Activated CD4-positive, alpha-beta T cell treated with anti-CD3 and anti-CD28 coated beads, Interleukin-2, amount 50 U/mL, for 1 hour (primary cell): ENCODE data around the gene CRYGN.

Experiments used
- DNase-seq: peaks from one replicate; pipeline ENCODE4 v3.0.0-alpha.2; 2020

CRYGN gene

GRCh38 chr7:151437866-151438516 lies 1.9 kb downstream of the CRYGN start:
- DNase-seq = no peak

GRCh38 chr7:151437159-151437553 lies 2.8 kb downstream of the CRYGN start:
- no peak for DNase-seq

DNA sequence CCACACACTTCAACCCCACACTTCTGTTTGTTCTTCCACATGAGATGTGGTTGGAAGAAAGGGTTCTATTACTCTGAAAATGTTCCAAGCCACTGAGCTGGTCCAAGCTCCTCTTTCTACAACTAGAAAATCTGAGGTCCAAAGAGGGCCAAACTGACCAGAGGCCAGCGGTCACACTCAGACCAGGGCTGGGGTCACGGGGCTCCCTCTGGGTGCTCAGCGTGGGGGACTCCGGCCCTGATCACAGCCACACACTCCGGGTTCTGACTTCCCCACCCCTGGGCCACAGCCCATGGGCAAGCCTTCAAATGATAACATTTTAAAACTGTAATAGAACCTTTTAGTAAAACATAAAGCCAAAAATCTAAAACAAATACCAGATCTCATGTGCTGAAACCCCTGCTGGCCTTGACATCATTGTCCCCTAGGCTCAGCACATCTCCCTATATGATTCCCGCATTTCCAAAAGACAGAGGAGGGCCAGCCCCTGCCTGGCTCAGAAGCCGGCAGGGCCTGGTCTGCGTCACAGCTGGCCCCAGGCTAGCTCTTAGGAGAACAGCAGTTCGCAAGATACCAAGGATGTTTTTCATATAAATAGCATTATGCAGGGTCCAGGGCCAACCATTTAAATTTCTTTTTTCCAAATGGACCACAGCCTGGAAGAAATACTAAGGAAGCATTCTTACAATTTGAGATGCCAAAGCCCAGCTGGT lies 3.3 kb downstream of the CRYGN start:
- no peak for DNase-seq

GRCh38 chr7:151435971-151436370 lies 4.0 kb downstream of the CRYGN start:
- DNase-seq = no peak

- DNase-seq = no peak
These were observed 4.6 kb downstream of the CRYGN start for GRCh38 chr7:151435103-151435916.

DNA sequence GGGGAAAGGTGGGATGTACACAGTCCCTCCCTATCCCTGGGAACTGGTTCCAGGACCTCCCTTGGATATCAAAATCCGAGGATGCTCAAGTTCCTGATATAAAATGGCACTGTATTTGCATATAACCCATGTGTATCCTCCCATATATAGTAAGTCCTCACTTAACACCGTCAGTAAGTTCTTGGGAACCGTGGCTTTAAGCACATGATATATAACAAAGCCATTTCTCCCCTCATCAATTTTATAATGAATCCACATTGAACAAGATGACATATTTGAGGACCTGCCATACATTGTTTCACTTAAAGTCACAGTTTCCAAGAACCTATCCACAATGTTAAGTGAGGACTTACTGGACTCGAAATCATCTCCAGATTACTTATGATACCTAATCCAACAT lies 5.4 kb downstream of the CRYGN start:
- no peak for DNase-seq

DNA sequence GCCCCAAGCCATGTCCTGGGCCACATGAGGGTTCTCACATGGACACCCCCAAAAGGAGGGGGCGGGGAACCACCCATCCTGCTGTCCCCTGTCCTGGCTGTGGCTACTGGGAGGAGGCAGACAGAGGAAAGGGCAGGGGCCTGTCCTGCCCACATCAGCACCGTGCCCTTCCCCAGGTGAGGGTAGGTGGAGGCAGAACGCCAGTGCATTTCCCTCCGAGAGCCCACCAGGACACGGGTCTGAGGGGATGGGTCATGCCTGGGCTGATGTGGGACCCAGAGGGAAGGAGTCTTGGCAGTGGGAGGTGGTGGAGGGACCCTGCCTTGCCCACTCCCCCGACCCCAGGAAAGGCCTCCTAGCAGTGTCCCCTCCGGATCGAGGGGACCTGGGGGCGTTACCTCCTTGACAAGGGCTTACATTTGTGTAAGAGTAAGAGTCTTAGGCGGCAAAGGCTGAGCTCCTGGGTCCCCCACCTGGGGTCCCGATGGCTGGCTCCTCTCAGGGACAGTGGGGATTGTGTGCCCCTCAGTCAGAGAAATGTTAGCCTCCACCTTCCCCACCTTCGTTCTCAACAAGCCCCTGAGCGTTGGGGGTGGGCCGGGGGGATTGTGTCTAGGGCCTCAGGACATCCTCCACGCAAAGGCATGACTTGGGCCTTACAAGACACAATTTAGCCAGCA lies 6.1 kb downstream of the CRYGN start:
- DNase-seq = no peak

GRCh38 chr7:151432658-151433521 lies 7.1 kb downstream of the CRYGN start:
- peak; percentile 40 for DNase-seq

- no peak for DNase-seq
These were observed 8.1 kb downstream of the CRYGN start for GRCh38 chr7:151431768-151432311.

DNA sequence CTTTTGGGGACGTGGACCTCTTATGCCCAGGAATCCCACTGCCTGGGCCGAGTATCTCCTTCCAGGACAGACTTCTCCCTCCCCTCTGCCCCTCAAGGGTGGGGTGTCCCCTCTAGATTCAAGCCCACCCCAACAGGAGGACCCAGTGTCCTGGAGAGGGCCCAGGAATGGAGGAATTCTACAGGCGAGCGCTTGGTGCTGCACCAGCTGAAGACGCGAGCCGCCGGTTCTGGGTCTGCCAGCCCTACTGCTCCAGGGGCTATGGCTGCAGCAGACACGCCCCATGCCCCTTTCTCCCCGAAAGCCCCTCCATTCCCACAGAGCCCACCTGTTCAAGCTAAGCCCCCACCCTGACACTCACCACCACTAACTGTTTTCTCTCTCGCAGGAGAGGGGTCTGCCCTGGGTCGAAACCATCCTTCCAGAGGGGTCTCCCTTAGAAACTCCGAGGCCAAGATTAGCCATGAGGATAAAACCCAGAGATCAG lies 8.6 kb downstream of the CRYGN start:
- DNase-seq = no peak

GRCh38 chr7:151430391-151431205 lies 9.3 kb downstream of the CRYGN start:
- DNase-seq = no peak

- peak; percentile 53 for DNase-seq
These were observed 10.2 kb downstream of the CRYGN start for GRCh38 chr7:151429560-151430331.

DNA sequence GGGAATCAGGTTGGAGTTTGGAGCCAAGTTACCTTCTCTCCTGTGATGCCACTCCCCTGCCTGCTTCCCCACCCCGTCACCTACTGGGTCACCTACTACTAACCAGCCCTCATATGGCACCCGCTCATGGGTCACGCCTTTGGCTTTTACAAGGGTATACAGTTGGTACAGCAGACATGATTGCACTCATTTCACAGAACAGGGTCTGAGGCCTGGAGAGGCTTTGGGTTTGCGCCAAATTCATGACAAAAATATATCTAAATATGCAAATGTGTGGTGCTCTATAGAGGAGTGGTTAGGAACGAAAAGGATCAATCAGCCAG lies 10.7 kb downstream of the CRYGN start:
- no peak for DNase-seq

- DNase-seq = no peak
These were observed 11.3 kb downstream of the CRYGN start for GRCh38 chr7:151428378-151429236.

DNA sequence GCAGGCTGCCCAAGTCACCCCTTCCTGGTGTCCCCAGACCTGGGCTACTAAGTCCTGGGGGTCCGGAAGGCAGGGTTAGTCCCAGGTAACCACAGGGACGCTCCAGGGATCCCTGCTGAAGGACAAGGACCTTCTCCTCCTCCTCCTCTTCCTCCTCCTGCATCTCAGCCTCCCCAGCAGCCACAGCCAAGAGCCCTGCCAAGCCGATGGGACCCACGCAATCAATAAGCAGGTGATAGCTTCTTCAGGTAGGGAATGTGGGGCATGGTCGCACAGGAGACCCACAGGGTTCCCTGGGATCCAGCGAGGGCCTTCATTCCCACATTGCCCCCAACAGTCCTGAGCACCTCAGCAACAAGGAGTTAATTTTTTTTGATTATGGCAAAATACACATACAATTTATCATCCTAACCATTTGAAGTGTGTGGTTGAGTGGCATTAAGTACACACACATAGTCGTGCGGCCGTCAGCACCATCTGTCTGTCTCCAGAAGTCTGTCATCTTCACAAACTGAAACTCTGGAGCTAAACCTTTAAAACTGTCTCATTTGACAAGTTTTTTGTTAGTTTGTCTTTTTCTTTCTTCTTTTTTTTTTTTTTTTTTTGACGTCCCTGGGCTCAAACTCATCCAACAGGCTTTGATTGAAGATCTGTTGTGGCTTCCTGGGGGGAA lies 12.1 kb downstream of the CRYGN start:
- no peak for DNase-seq

- no peak for DNase-seq
These were observed 12.8 kb downstream of the CRYGN start for GRCh38 chr7:151426904-151427704.

- no peak for DNase-seq
These were observed 13.5 kb downstream of the CRYGN start for GRCh38 chr7:151426441-151426903.
